Measurements from ENCODE around the gene RHBDF1.
"Not testable (repeated sequence)": the region's sequence is repeated elsewhere in the genome, so short reads cannot be mapped to it uniquely, and the experiment has no call there.

RHBDF1 gene

DNA sequence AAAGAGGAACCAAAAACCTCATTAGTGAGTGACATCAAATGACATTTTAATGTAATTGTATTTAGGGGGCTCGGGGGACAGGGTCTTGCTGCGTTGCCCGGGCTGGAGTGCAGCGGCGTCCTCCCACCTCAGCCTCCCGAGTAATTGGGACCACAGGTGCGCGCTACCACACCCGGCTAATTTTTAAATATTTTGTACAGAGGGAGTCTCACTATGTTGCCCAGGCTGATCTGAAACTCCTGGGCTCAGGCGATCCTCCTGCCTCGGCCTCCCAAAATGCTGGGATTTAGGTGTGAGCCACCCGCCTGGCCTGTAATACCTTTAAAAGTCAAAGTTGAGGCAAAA is 18.2 kb downstream of the RHBDF1 start:
- H3K4me3 ChIP-seq (ENCODE audit: low read depth, low read length), result peak overlapping the region; percentile 75
- no peak for DNase-seq (ENCODE audit: low read depth, low spot score)
- TF ChIP-seq, protein P1, sequence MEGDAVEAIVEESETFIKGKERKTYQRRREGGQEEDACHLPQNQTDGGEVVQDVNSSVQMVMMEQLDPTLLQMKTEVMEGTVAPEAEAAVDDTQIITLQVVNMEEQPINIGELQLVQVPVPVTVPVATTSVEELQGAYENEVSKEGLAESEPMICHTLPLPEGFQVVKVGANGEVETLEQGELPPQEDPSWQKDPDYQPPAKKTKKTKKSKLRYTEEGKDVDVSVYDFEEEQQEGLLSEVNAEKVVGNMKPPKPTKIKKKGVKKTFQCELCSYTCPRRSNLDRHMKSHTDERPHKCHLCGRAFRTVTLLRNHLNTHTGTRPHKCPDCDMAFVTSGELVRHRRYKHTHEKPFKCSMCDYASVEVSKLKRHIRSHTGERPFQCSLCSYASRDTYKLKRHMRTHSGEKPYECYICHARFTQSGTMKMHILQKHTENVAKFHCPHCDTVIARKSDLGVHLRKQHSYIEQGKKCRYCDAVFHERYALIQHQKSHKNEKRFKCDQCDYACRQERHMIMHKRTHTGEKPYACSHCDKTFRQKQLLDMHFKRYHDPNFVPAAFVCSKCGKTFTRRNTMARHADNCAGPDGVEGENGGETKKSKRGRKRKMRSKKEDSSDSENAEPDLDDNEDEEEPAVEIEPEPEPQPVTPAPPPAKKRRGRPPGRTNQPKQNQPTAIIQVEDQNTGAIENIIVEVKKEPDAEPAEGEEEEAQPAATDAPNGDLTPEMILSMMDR (IDR thresholded peaks at IDR 0.05; ENCODE audit: low read depth, low read length), result no peak
- in situ Hi-C loops (cut with HindIII; ENCODE audit: low sequenced_read_pairs), result no loop called here

- TF ChIP-seq, protein P1 (IDR thresholded peaks at IDR 0.05; ENCODE audit: low read depth, low read length), result no peak
- peak; percentile 98 for DNase-seq (ENCODE audit: low read depth, low spot score)
- in situ Hi-C loops (cut with HindIII; ENCODE audit: low sequenced_read_pairs), result no loop called here
- peak within 1 kb of the TSS; percentile 75 for H3K4me3 ChIP-seq (ENCODE audit: low read depth, low read length)
These were observed 18.8 kb downstream of the RHBDF1 start, which contains the start of the genes POLR3K and SNRNP25 for GRCh38 chr16:53346-54236. Gene POLR3K, minus strand, starts transcription at chr16:53608. Its CDS starts 22 bp downstream, at chr16:53586. Gene SNRNP25, plus strand, starts transcription at chr16:53828. Its CDS starts 189 bp downstream, at chr16:54017.

- TF ChIP-seq, protein P1 (IDR thresholded peaks at IDR 0.05; ENCODE audit: low read depth, low read length), result no peak
- no peak overlapping the region for H3K4me3 ChIP-seq (ENCODE audit: low read depth, low read length)
- in situ Hi-C loops (cut with HindIII; ENCODE audit: low sequenced_read_pairs), result no loop called here
- DNase-seq (ENCODE audit: low read depth, low spot score), result no peak
These were observed 21.5 kb downstream of the RHBDF1 start for GRCh38 chr16:50769-51591.

- in situ Hi-C loops (cut with HindIII; ENCODE audit: low sequenced_read_pairs), result no loop called here
- TF ChIP-seq, protein P1 (IDR thresholded peaks at IDR 0.05; ENCODE audit: low read depth, low read length), result no peak
- no peak overlapping the region for H3K4me3 ChIP-seq (ENCODE audit: low read depth, low read length)
- DNase-seq (ENCODE audit: low read depth, low spot score), result no peak
These were observed 25.2 kb downstream of the RHBDF1 start for GRCh38 chr16:47234-47633.

DNA sequence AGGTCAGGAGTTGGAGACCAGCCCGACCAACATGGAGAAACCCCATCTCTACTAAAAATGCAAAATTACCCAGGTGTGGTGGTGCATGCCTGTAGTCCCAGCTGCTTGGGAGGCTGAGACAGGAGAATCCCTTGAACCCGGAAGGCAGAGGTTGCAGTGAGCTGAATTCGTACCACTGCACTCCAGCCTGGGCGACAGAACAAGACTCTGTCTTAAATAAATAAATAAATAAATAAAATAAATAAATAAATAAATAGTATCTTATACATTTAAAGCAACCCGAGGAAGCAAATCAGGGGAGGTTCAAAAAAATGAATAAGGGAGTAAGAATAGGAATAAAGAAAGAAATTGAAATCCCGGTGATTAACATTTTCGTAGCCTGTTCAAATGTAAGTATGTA is 25.9 kb downstream of the RHBDF1 start:
- in situ Hi-C loops (cut with HindIII; ENCODE audit: low sequenced_read_pairs); H3K4me3 ChIP-seq (ENCODE audit: low read depth, low read length); DNase-seq (ENCODE audit: low read depth, low spot score): not testable (repeated sequence)

GRCh38 chr16:45454-45853 is 27.0 kb downstream of the RHBDF1 start:
- H3K4me3 ChIP-seq (ENCODE audit: low read depth, low read length), result no peak overlapping the region
- in situ Hi-C loops (cut with HindIII; ENCODE audit: low sequenced_read_pairs), result no loop called here
- no peak for DNase-seq (ENCODE audit: low read depth, low spot score)
- TF ChIP-seq, protein P1 (IDR thresholded peaks at IDR 0.05; ENCODE audit: low read depth, low read length), result no peak
